HCT116 (cell line): ENCODE measurements around the gene DOCK11. TPM values are rescaled to one million over a fixed set of nuclear protein-coding genes. Genes with fewer than 3 reads are reported as not detected.

Experiments used
- ATAC-seq: fragments of 200-7000 bp; cut with Tn5 transposase; 2 replicates; pipeline ENCODE4 v1.9.1; 2020; ENCODE audit warnings: mild to moderate bottlenecking, moderate library complexity
- BruUV-seq: library from RNA; stranded (reverse); fragments of 400-500 nt; replicated peaks from 2 replicates; lab custom pipeline; 2021; lab: Mats Ljungman, UMichigan
- CTCF ChIA-PET: fragments of 300-600 bp; sonication (Branson Sonifier 250); formaldehyde crosslinking; loops from one replicate; lab custom pipeline; 2021; ENCODE audit warnings: antibody characterized with exemption; lab: Charles Lee
- POLR2A ChIA-PET: fragments of 300-600, 350-600 bp; sonication (Branson Sonifier 250); formaldehyde crosslinking; loops from one replicate; lab custom pipeline; 2021; ENCODE audit warnings: antibody characterized with exemption; lab: Charles Lee
- RAD21 ChIA-PET, 2 experiments: fragments of 300-600 bp; sonication (Branson Sonifier 250); formaldehyde crosslinking; loops; one replicate each; lab custom pipeline; 2023; ENCODE audit warnings: low total read pairs in 2 of 2; ENCODE audit not compliant: uncharacterized antibody in 2 of 2, unreplicated experiment in 2 of 2, low non-redundant PET in 1 of 2; lab: Charles Lee
- DNase-seq: peaks from one replicate; pipeline ENCODE4 v3.0.0-alpha.2; 2010; ENCODE audit warnings: low read depth, low spot score
- H2AFZ ChIP-seq: fragments of 200-600 bp; shearing (Covaris generic), sonication (generic); 2 replicates; pipeline ENCODE4 v1.6.1; 2017; ENCODE audit warnings: low read depth, mixed run types, mixed read lengths, antibody characterized with exemption, low read length; ENCODE audit not compliant: poor library complexity, severe bottlenecking
- H3K27ac ChIP-seq: 2 replicates; pipeline ENCODE4 v1.5.1; 2012; ENCODE audit warnings: low read depth, low read length
- H3K27me3 ChIP-seq: fragments of 200-600 bp; sonication (generic); 2 replicates; pipeline ENCODE4 v1.6.1; 2016; ENCODE audit warnings: mixed run types, low read length, mixed read lengths; ENCODE audit not compliant: insufficient read depth
- H3K36me3 ChIP-seq, 2 experiments: fragments of 200-500 bp in 1 of 2; fragments of 200-600 bp in 1 of 2; sonication (Bioruptor generic) in 1 of 2; sonication (generic) in 1 of 2; 2 replicates each; pipeline versions ENCODE4 v1.5.1 to v1.6.1; 2014 to 2016; ENCODE audit warnings: low read length in 2 of 2, inconsistent platforms in 1 of 2, mixed read lengths in 1 of 2, mixed run types in 1 of 2; ENCODE audit not compliant: insufficient read depth in 2 of 2, control insufficient read depth in 1 of 2
- H3K4me1 ChIP-seq, 2 experiments: fragments of 200-600 bp in 1 of 2; sonication (generic) in 1 of 2; 2 replicates each; pipeline versions ENCODE4 v1.5.1 to v1.6.1; 2012 to 2017; ENCODE audit warnings: low read length in 2 of 2, inconsistent platforms in 1 of 2, mild to moderate bottlenecking in 1 of 2, mixed read lengths in 1 of 2, mixed run types in 1 of 2, moderate library complexity in 1 of 2; ENCODE audit not compliant: insufficient read depth in 2 of 2, control insufficient read depth in 1 of 2
- H3K4me2 ChIP-seq: fragments of 200-600 bp; sonication (generic); 2 replicates; pipeline ENCODE4 v1.6.1; 2017; ENCODE audit warnings: mixed run types, low read length, mixed read lengths
- H3K4me3 ChIP-seq, 2 experiments: fragments of 200-600 bp in 1 of 2; sonication (generic) in 1 of 2; replicated peaks in 1 of 2; 2 replicates each; pipeline ENCODE4 v1.5.1; 2011 to 2016; ENCODE audit warnings: low read length in 2 of 2, control low read depth in 1 of 2, low read depth in 1 of 2, mild to moderate bottlenecking in 1 of 2, mixed read lengths in 1 of 2, mixed run types in 1 of 2
- H3K79me2 ChIP-seq: fragments of 200-600 bp; sonication (generic); 2 replicates; pipeline ENCODE4 v1.6.1; 2017; ENCODE audit warnings: mild to moderate bottlenecking, mixed run types, low read length, moderate library complexity, mixed read lengths; ENCODE audit not compliant: insufficient read depth
- H3K9ac ChIP-seq: fragments of 200-600 bp; sonication (generic); 2 replicates; pipeline ENCODE4 v1.6.1; 2016; ENCODE audit warnings: low read length, mixed read lengths
- H3K9me2 ChIP-seq: fragments of 200-600 bp; sonication (generic), shearing (Covaris generic); 2 replicates; pipeline ENCODE4 v1.6.1; 2017; ENCODE audit warnings: mixed run types, mild to moderate bottlenecking, moderate library complexity; ENCODE audit not compliant: insufficient read depth
- H3K9me3 ChIP-seq, 2 experiments: fragments of 200-500 bp in 1 of 2; fragments of 200-600 bp in 1 of 2; sonication (Bioruptor generic) in 1 of 2; sonication (generic) in 1 of 2; 2 replicates each; pipeline ENCODE4 v1.6.1; 2014 to 2017; ENCODE audit warnings: low read length in 2 of 2, mixed read lengths in 2 of 2, inconsistent platforms in 1 of 2, low read depth in 1 of 2, mild to moderate bottlenecking in 1 of 2, mixed run types in 1 of 2, moderate library complexity in 1 of 2; ENCODE audit not compliant: control insufficient read depth in 1 of 2, insufficient read depth in 1 of 2
- H4K20me1 ChIP-seq: fragments of 200-600 bp; sonication (generic), shearing (Covaris generic); 2 replicates; pipeline ENCODE4 v1.6.1; 2017; ENCODE audit warnings: mixed run types, mild to moderate bottlenecking, moderate library complexity; ENCODE audit not compliant: insufficient read depth
- CEBPB ChIP-seq: IDR thresholded peaks from 2 replicates; pipeline ENCODE4 v1.6.1; 2012; ENCODE audit warnings: low read depth
- EGR1 ChIP-seq: IDR thresholded peaks from 2 replicates; pipeline ENCODE4 v1.6.1; 2012; ENCODE audit warnings: low read depth
- FOSL1 ChIP-seq: IDR thresholded peaks from 2 replicates; pipeline ENCODE4 v1.6.1; 2012; ENCODE audit warnings: low read depth
- SP1 ChIP-seq: IDR thresholded peaks from 2 replicates; pipeline ENCODE4 v1.6.1; 2012; ENCODE audit warnings: low read depth
- ZFX ChIP-seq: fragments of 450-650 bp; IDR thresholded peaks from 2 replicates; pipeline ENCODE4 v1.6.1; 2017
- intact Hi-C: fragments of 100-400 bp; cut with micrococcal nuclease; formaldehyde crosslinking; loops from 2 replicates; pipeline ENCODE4 v1.10.0; 2022
- total RNA-seq: library from RNA; stranded (reverse); gene quantifications from one replicate; pipeline ENCODE4 v1.2.1, GENCODE V29; 2021; ENCODE audit not compliant: unreplicated experiment
- TF ChIP-seq, protein P1 (sequence below), 3 experiments: fragments of 200-600 bp in 1 of 3; sonication (generic) in 1 of 3; IDR thresholded peaks in 2 of 3; conservative IDR thresholded peaks in 1 of 3; 2 replicates each; pipeline ENCODE4 v1.5.1; 2012 to 2017; ENCODE audit warnings: low read depth in 2 of 3, low read length in 2 of 3, antibody characterized with exemption in 1 of 3, borderline replicate concordance in 1 of 3, control low read depth in 1 of 3, mild to moderate bottlenecking in 1 of 3, mixed read lengths in 1 of 3, mixed run types in 1 of 3, moderate library complexity in 1 of 3; ENCODE audit not compliant: insufficient read depth in 1 of 3
- TF ChIP-seq, protein P2 (sequence below): IDR thresholded peaks from 2 replicates; pipeline ENCODE4 v1.6.1; 2012
- TF ChIP-seq, protein P3 (sequence below): IDR thresholded peaks from 2 replicates; pipeline ENCODE4 v1.6.1; 2012; ENCODE audit warnings: low read depth

The DOCK11 gene
- total RNA-seq, 1 experiment from 2014 or later, result 0.59 TPM

DNA sequence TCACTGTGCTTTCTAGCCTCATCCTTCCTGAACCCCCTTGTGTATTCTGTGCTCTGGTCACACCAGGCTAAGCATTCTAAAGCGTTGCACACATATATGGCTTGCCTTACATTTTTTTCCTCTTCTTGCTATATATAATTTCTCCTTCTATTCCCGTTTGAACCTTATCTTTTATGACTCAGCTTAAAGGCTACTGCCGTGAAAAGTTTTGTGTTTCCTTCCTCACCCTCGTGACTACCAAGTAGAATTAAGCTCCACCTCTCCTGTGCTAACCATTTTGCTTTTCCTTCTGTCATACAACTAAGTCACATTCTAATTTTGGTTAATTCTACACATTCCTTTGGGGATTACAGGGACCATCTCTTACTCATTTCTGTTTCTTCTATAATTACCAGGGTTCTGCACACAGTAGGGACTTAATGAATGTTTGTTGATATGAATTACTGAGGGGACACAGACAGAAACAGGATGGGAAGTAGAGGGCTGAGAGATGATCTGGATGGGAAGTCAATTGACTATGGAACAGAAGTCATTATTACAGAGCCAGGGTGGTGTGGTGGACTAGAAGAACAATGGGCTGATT lies 67.1 kb downstream of the DOCK11 start:
- Histone ChIP-seq H4K20me1 (no peaks in the 10 kb centered on the region), H3K4me3 (no peak overlapping the region), H3K9me2 (no peaks in the 10 kb centered on the region), H3K4me2 (no peak overlapping the region), H2AFZ (no peak overlapping the region), H3K27me3 (no peaks in the 10 kb centered on the region), H3K4me1 (no peaks in the 10 kb centered on the region), H3K36me3 (no peaks in the 10 kb centered on the region), H3K27ac (no peak overlapping the region), H3K9ac (no peak overlapping the region), H3K79me2 (no peaks in the 10 kb centered on the region), H3K9me3 (no peaks in the 10 kb centered on the region)
- ATAC-seq (no peak), DNase-seq (no peak)
- intact Hi-C loops, result no loop called here
- ChIA-PET POLR2A (no interaction called here), CTCF (no interaction called here), RAD21 (no interaction called here)
- BruUV-seq, result no TSS peak
- TF ChIP-seq SP1 (no peak), FOSL1 (no peak), EGR1 (no peak), ZFX (no peak), CEBPB (no peak)
- TF ChIP-seq, protein P1, sequence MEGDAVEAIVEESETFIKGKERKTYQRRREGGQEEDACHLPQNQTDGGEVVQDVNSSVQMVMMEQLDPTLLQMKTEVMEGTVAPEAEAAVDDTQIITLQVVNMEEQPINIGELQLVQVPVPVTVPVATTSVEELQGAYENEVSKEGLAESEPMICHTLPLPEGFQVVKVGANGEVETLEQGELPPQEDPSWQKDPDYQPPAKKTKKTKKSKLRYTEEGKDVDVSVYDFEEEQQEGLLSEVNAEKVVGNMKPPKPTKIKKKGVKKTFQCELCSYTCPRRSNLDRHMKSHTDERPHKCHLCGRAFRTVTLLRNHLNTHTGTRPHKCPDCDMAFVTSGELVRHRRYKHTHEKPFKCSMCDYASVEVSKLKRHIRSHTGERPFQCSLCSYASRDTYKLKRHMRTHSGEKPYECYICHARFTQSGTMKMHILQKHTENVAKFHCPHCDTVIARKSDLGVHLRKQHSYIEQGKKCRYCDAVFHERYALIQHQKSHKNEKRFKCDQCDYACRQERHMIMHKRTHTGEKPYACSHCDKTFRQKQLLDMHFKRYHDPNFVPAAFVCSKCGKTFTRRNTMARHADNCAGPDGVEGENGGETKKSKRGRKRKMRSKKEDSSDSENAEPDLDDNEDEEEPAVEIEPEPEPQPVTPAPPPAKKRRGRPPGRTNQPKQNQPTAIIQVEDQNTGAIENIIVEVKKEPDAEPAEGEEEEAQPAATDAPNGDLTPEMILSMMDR (IDR thresholded peaks at IDR 0.05 in 2 of 3, conservative IDR thresholded peaks at IDR 0.05 in 1 of 3; ENCODE audit: borderline replicate concordance in 1 of 3, insufficient read depth in 1 of 3, low read depth in 2 of 3, low read length in 2 of 3), result no peak
- TF ChIP-seq, protein P2, sequence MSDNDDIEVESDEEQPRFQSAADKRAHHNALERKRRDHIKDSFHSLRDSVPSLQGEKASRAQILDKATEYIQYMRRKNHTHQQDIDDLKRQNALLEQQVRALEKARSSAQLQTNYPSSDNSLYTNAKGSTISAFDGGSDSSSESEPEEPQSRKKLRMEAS, result no peak
- TF ChIP-seq, protein P3, sequence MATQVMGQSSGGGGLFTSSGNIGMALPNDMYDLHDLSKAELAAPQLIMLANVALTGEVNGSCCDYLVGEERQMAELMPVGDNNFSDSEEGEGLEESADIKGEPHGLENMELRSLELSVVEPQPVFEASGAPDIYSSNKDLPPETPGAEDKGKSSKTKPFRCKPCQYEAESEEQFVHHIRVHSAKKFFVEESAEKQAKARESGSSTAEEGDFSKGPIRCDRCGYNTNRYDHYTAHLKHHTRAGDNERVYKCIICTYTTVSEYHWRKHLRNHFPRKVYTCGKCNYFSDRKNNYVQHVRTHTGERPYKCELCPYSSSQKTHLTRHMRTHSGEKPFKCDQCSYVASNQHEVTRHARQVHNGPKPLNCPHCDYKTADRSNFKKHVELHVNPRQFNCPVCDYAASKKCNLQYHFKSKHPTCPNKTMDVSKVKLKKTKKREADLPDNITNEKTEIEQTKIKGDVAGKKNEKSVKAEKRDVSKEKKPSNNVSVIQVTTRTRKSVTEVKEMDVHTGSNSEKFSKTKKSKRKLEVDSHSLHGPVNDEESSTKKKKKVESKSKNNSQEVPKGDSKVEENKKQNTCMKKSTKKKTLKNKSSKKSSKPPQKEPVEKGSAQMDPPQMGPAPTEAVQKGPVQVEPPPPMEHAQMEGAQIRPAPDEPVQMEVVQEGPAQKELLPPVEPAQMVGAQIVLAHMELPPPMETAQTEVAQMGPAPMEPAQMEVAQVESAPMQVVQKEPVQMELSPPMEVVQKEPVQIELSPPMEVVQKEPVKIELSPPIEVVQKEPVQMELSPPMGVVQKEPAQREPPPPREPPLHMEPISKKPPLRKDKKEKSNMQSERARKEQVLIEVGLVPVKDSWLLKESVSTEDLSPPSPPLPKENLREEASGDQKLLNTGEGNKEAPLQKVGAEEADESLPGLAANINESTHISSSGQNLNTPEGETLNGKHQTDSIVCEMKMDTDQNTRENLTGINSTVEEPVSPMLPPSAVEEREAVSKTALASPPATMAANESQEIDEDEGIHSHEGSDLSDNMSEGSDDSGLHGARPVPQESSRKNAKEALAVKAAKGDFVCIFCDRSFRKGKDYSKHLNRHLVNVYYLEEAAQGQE, result no peak
